Measurements from ENCODE around the gene QDPR. TPM values are rescaled to one million over a fixed set of nuclear protein-coding genes. Genes with fewer than 3 reads are reported as not detected.

The QDPR gene
- total and polyA plus RNA-seq, 9 donors: 7.3 to 49.9 (median 26.1) TPM

DNA sequence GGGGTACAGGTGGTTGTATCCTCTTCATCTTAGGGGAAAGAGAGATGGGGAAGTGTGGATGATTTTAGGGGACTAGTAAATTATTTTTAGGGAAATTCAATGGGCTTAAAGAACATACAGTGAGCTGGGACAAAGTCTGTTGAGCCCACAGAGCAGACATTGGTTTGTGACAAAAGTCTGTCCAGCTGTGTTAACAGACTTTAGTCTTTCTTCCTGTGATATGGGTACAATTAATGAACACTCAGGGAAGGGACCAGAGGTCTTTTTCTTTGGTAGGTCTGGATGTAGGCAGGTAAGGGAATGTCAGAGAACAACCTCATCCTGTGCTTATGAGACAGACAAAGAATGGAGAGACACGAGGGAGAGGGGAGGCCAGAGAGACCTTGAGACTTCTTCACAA, 5.1 kb upstream of the QDPR start:
- intact Hi-C loops (cut with DNase I): no loop called here
- H3K4me1 ChIP-seq (ENCODE audit: insufficient read depth): no peaks in the 10 kb centered on the region

DNA sequence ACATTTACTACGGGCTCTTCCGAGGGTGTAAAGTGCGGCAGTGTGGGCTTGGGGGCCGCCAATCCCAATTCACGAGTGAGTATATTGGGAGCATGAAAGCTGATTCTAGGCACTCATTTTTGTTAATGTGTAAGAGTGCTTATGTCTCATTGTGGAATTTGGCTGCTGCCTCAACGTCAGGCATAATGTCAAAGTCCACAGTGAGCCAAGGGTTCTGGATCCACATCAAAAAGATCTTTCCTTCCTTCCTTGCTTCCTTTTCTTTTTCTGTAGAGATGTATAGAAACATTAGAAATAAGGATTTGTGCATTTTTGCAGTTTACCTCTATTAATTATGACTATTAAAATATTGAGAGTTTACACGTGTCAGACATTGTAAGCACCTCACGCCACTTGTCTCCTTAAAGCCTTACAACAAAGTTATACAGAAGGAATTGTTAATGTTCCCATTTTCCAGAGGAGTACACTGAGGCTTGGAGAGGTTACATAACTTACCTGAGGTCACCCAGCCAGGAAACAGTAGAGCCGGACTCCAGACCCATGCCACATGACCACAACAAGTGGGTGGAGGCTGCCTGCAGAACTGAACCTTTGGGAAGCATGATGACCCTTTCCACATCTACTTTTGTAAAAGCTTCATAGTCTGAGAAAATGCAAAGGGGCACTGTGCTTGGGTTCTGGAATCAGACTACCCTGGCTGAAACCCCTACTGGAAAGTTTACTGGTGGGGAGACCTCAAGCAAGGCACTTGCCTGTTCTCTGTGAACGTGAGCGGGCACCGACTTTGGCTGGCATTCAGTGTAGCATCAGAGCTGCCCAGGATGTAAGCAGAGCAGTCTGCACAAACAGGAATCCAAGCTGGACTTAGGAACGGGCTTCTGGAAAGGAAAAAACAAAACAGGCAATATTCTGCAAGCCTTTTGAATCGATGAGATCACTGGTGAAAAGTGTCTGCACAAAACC, 3.8 kb upstream of the QDPR start:
- Histone ChIP-seq H3K9me3 (no peaks in the 10 kb centered on the region), H3K4me1 (ENCODE audit: insufficient read depth) (peaks cover under 1% of the 10 kb centered on the region), H3K27me3 (no peaks in the 10 kb centered on the region), H3K27ac (no peak overlapping the region), H3K4me3 (no peak overlapping the region), H3K36me3 (no peaks in the 10 kb centered on the region)
- intact Hi-C loops (cut with DNase I): no loop called here
- DNase-seq: no peak
- TF ChIP-seq POLR2A (IDR thresholded peaks at IDR 0.05) (no peak), EP300 (IDR thresholded peaks at IDR 0.05) (no peak)
- WGBS, 3 donors: 72 to 78% (median 74%) methylated on average over 14 of the region's 14 CpGs

More for the DNA sequence above, 5.1 kb upstream of the QDPR start:
- no peak overlapping the region for H3K27ac ChIP-seq
- 25 to 53% (median 32%) methylated on average over 1 of the region's 1 CpG for WGBS, 3 donors
- H3K27me3 ChIP-seq: no peaks in the 10 kb centered on the region
- no peaks in the 10 kb centered on the region for H3K9me3 ChIP-seq
- no peaks in the 10 kb centered on the region for H3K36me3 ChIP-seq
- TF ChIP-seq POLR2A (IDR thresholded peaks at IDR 0.05): no peak
- no peak for TF ChIP-seq EP300 (IDR thresholded peaks at IDR 0.05)
- H3K4me3 ChIP-seq: no peak overlapping the region
- DNase-seq: no peak

DNA sequence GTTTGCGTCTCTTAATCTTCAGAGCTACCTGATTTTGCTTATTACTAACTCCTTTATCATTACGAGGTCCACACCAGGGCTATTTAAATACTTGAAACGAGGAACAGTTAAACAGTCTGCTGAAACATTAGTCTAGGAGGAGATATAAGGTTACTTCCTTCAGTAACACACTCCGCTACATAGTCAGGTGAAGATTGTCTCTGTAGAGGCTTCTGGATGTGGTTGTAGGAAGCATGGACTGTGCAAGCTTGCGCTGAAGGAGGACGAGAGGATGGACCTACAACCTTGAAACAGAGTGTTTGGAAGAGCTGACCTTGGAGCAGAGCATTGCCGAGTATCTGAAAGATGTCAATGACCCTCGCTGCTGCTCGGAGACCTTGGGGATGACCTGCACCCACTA, 3.0 kb upstream of the QDPR start, which contains the start of gene CLRN2:
CLRN2 (plus strand) TSS at position 301 of the 400 bp plus-strand sequence. CDS start 102 bp downstream, outside the sequence.
- Histone ChIP-seq H3K4me1 (ENCODE audit: insufficient read depth) (peaks cover 2% of the 10 kb centered on the region), H3K27me3 (no peaks in the 10 kb centered on the region), H3K27ac (no peak within 1 kb of the TSS), H3K4me3 (no peak within 1 kb of the TSS), H3K9me3 (no peaks in the 10 kb centered on the region), H3K36me3 (no peaks in the 10 kb centered on the region)
- WGBS, 3 donors: 68 to 80% (median 71%) methylated on average over 9 of the region's 9 CpGs
- intact Hi-C loops (cut with DNase I): no loop called here
- TF ChIP-seq POLR2A (IDR thresholded peaks at IDR 0.05) (no peak), EP300 (IDR thresholded peaks at IDR 0.05) (no peak)
- TF ChIP-seq, protein P1, sequence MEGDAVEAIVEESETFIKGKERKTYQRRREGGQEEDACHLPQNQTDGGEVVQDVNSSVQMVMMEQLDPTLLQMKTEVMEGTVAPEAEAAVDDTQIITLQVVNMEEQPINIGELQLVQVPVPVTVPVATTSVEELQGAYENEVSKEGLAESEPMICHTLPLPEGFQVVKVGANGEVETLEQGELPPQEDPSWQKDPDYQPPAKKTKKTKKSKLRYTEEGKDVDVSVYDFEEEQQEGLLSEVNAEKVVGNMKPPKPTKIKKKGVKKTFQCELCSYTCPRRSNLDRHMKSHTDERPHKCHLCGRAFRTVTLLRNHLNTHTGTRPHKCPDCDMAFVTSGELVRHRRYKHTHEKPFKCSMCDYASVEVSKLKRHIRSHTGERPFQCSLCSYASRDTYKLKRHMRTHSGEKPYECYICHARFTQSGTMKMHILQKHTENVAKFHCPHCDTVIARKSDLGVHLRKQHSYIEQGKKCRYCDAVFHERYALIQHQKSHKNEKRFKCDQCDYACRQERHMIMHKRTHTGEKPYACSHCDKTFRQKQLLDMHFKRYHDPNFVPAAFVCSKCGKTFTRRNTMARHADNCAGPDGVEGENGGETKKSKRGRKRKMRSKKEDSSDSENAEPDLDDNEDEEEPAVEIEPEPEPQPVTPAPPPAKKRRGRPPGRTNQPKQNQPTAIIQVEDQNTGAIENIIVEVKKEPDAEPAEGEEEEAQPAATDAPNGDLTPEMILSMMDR (IDR thresholded peaks at IDR 0.05): no peak
- no peak for DNase-seq

DNA sequence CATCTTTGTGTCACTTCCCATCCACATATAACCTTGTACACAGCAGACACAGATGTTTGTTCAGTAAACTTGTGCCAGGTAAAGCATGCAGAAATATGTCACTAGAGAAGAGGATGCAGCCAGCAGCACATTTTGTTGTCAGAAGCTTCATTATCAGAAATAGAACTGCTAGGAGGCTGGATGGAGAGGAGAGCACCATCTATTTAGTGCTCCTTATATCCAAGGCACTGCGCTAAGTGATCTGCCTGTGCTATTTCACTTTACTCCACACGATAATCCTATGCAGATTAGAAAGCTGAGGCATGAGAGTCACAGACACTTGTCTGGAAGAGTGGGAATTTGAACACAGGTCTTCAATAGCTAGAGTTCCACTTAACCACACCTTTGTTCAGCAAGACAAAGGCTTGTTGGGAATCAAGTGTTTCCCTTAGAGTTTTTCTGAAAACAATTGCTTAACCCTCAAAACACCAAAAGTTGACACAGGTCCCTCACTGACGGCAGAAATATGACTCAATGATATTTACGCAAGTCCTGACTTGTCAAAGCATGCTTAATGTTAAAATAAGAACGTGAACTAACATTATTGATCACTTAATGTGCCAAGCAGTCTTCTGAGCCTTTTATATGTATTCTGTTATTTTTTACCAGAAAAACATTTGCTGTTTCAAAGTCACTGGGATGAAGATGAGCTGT, 1.2 kb upstream of the QDPR start:
- no peak overlapping the region for H3K27ac ChIP-seq
- intact Hi-C loops (cut with DNase I): no loop called here

DNA sequence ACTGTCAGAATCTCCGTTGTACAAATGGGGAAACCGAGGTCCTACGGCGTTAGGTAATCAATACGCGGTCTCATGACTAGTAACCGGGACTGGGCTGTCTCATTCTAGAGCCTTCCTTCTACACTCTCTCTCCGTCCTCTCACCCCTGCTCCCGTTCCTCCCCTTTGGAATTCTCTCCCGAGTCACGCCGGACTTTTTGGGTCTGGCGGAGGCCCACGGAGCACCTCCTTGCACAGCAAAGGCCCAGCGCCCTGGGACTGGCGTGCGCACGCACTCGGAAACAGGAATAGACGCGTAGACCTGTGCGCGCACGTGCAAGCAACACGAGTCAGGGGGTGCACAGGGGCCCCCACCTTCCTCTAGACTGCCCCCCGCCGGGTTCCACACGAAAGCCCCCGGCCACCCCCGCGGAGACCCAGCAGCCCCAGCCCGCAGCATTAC, 361 bp downstream of the QDPR start:
- H3K27me3 ChIP-seq: no peaks in the 10 kb centered on the region
- H3K27ac ChIP-seq: peak overlapping the region; percentile 0 to 40
- 0% methylated on average over 28 to 32 of the region's 32 CpGs for WGBS, 3 donors
- DNase-seq: peak; percentile 56 to 77 (median 65)
- no peaks in the 10 kb centered on the region for H3K9me3 ChIP-seq
- TF ChIP-seq, protein P1 (IDR thresholded peaks at IDR 0.05): no peak
- TF ChIP-seq EP300 (IDR thresholded peaks at IDR 0.05) (no peak), POLR2A (IDR thresholded peaks at IDR 0.05) (no peak)
- no peaks in the 10 kb centered on the region for H3K36me3 ChIP-seq
- peak overlapping the region; percentile 83 for H3K4me3 ChIP-seq
- intact Hi-C loops (cut with DNase I): no loop called here
- peaks cover 2% of the 10 kb centered on the region for H3K4me1 ChIP-seq (ENCODE audit: insufficient read depth)

More for the DNA sequence above, 1.2 kb upstream of the QDPR start:
- TF ChIP-seq, protein P1 (IDR thresholded peaks at IDR 0.05): no peak
- no peak for TF ChIP-seq POLR2A (IDR thresholded peaks at IDR 0.05)
- TF ChIP-seq EP300 (IDR thresholded peaks at IDR 0.05): no peak
- DNase-seq: no peak
- no peak overlapping the region for H3K4me3 ChIP-seq
- WGBS, 3 donors: 80 to 83% (median 81%) methylated on average over 5 of the region's 5 CpGs
- no peaks in the 10 kb centered on the region for H3K9me3 ChIP-seq
- peaks cover 2% of the 10 kb centered on the region for H3K4me1 ChIP-seq (ENCODE audit: insufficient read depth)
- H3K27me3 ChIP-seq: no peaks in the 10 kb centered on the region
- no peaks in the 10 kb centered on the region for H3K36me3 ChIP-seq

All from ovary (tissue), 9 donors.